ENCODE data around the gene KRT79.

DNA sequence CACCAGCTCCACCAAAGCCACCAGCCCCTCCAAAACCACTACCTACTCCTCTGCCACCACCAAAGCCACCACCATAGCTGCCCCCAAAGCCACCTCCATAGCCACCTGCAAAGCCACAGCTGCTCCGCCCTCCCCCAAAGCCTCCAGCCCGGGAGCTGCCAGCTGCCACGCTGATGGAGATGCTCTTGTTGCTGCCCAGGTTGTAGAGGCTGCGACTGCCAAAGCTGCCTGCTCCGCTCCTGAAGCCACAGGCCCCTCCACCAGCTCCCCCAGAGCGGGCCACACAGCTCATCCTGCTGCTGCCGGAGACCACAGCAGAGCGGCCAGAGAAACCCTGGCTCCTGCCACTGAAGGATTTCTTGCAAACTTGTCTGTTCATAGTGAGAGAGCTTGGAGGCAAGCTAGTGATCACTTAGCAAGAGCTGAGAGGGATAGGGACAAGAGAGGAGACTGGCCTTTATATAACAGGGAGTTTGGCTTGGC lies 57.2 kb downstream of the KRT79 start, which contains the start of gene KRT76:
- TF ChIP-seq TEAD4 (IDR thresholded peaks at IDR 0.05; ENCODE audit: low read length) (no peak), TEAD4 (CRISPR knock-in tag; IDR thresholded peaks at IDR 0.05; ENCODE audit: borderline replicate concordance) (no peak), POLR2A (conservative IDR thresholded peaks at IDR 0.05) (no peak), ARNT (IDR thresholded peaks at IDR 0.05) (no peak), ZNF76 (CRISPR knock-in tag; IDR thresholded peaks at IDR 0.05; ENCODE audit: borderline replicate concordance) (no peak), ZNF507 (tag; conservative IDR thresholded peaks at IDR 0.05) (no peak), NR2F6 (CRISPR knock-in tag; IDR thresholded peaks at IDR 0.05) (no peak), ZNF384 (IDR thresholded peaks at IDR 0.05; ENCODE audit: low read depth, low read length) (no peak), POLR2G (IDR thresholded peaks at IDR 0.05; ENCODE audit: low read depth, low read length) (no peak), FOXM1 (IDR thresholded peaks at IDR 0.05; ENCODE audit: low read depth) (no peak), FOXM1 (CRISPR knock-in tag; IDR thresholded peaks at IDR 0.05; ENCODE audit: low read depth) (no peak), SRF (CRISPR knock-in tag; IDR thresholded peaks at IDR 0.05) (no peak)
- TF ChIP-seq, protein P1, sequence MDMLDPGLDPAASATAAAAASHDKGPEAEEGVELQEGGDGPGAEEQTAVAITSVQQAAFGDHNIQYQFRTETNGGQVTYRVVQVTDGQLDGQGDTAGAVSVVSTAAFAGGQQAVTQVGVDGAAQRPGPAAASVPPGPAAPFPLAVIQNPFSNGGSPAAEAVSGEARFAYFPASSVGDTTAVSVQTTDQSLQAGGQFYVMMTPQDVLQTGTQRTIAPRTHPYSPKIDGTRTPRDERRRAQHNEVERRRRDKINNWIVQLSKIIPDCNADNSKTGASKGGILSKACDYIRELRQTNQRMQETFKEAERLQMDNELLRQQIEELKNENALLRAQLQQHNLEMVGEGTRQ (CRISPR knock-in tag; IDR thresholded peaks at IDR 0.05) = no peak
- TF ChIP-seq, protein P2, sequence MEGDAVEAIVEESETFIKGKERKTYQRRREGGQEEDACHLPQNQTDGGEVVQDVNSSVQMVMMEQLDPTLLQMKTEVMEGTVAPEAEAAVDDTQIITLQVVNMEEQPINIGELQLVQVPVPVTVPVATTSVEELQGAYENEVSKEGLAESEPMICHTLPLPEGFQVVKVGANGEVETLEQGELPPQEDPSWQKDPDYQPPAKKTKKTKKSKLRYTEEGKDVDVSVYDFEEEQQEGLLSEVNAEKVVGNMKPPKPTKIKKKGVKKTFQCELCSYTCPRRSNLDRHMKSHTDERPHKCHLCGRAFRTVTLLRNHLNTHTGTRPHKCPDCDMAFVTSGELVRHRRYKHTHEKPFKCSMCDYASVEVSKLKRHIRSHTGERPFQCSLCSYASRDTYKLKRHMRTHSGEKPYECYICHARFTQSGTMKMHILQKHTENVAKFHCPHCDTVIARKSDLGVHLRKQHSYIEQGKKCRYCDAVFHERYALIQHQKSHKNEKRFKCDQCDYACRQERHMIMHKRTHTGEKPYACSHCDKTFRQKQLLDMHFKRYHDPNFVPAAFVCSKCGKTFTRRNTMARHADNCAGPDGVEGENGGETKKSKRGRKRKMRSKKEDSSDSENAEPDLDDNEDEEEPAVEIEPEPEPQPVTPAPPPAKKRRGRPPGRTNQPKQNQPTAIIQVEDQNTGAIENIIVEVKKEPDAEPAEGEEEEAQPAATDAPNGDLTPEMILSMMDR (IDR thresholded peaks at IDR 0.05 in 2 of 3, conservative IDR thresholded peaks at IDR 0.05 in 1 of 3; ENCODE audit: insufficient read depth in 2 of 3, low read depth in 1 of 3, low read length in 3 of 3) = no peak
- TF ChIP-seq, protein P3, sequence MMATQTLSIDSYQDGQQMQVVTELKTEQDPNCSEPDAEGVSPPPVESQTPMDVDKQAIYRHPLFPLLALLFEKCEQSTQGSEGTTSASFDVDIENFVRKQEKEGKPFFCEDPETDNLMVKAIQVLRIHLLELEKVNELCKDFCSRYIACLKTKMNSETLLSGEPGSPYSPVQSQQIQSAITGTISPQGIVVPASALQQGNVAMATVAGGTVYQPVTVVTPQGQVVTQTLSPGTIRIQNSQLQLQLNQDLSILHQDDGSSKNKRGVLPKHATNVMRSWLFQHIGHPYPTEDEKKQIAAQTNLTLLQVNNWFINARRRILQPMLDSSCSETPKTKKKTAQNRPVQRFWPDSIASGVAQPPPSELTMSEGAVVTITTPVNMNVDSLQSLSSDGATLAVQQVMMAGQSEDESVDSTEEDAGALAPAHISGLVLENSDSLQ (IDR thresholded peaks at IDR 0.05) = no peak
- TF ChIP-seq, protein P4, sequence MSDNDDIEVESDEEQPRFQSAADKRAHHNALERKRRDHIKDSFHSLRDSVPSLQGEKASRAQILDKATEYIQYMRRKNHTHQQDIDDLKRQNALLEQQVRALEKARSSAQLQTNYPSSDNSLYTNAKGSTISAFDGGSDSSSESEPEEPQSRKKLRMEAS (CRISPR knock-in tag; IDR thresholded peaks at IDR 0.05) = no peak

All from K562 (cell line).